Muscle layer of duodenum (tissue), 2 donors: ENCODE results near the gene TPCN2.
A peak's percentile ranks its signal among the peaks of the same experiment; 100 is the strongest.

Experiments used
- H3K27ac ChIP-seq: one replicate; pipeline ENCODE4 v1.7.0; 2013; ENCODE audit warnings: mild to moderate bottlenecking, low read length
- H3K27me3 ChIP-seq: one replicate; pipeline ENCODE4 v1.7.0; 2013; ENCODE audit warnings: low read depth, mild to moderate bottlenecking, control low read depth, low read length
- H3K36me3 ChIP-seq, 2 donors: one replicate each; pipeline ENCODE4 v1.7.0; 2013; ENCODE audit warnings: low read length in 2 of 2, control low read depth in 1 of 2, mild to moderate bottlenecking in 1 of 2; ENCODE audit not compliant: insufficient read depth in 2 of 2, control insufficient read depth in 1 of 2
- H3K4me1 ChIP-seq, 2 donors: one replicate each; pipeline ENCODE4 v1.7.0; 2013; ENCODE audit warnings: low read length in 2 of 2, mild to moderate bottlenecking in 2 of 2, control low read depth in 1 of 2, moderate library complexity in 1 of 2; ENCODE audit not compliant: insufficient read depth in 2 of 2, control insufficient read depth in 1 of 2
- H3K4me3 ChIP-seq, 2 donors: one replicate each; pipeline ENCODE4 v1.7.0; 2013; ENCODE audit warnings: low read length in 2 of 2, low read depth in 1 of 2, mild to moderate bottlenecking in 1 of 2
- H3K9me3 ChIP-seq, 2 donors: one replicate each; pipeline ENCODE4 v1.7.0; 2013; ENCODE audit warnings: low read length in 2 of 2, control low read depth in 1 of 2, mild to moderate bottlenecking in 1 of 2; ENCODE audit not compliant: control insufficient read depth in 1 of 2
- donor health status: healthy.

Gene TPCN2

DNA sequence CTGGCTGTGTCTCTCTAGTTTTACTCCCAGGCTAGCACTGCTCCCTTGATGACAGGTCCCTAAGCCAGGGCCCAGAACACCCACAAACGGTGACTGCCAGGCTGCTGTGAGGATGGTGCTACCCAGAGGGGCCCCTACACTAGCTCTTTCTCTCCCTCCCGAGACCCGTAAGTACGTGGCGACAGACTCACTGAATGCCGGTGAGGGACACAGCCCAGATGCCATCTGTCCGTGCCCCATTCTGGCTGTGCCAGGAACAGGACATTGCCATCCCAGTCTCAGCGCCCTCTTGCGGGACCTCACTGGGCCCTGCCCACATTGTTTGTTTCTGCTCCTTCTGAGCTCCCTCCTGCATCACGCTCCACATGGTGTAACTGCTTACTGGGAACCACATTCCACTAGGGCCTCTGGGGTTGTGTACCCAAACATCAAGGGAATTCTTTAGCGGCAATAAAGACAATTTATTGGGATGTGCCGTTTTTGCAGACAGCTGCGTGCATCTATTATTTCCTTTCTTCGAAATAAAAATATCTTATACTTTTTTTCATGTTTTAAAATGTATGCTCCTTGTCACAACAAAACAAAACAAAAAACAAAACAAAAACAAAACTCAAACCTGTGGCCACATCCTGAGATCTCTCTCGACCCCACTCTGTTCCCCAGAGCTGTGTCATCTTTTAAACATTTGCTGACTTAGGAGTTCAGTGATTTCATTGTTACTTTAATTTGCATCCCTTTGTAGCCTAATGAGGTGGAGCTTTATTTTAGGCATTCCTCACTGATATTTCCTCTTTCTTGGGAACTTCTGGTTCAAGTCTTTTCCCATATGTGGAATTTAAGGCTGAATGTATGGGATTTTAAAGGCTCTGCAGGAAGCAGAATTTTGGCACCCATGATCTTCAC, 4.4 kb upstream of the TPCN2 start:
- H3K27me3 ChIP-seq: no peaks in the 10 kb centered on the region
- H3K27ac ChIP-seq: no peak overlapping the region
- peaks cover 0 to 5% of the 10 kb centered on the region in 2 donors for H3K4me1 ChIP-seq
- H3K36me3 ChIP-seq: no peaks in the 10 kb centered on the region
- no peaks in the 10 kb centered on the region for H3K9me3 ChIP-seq
- H3K4me3 ChIP-seq: no peak overlapping the region

DNA sequence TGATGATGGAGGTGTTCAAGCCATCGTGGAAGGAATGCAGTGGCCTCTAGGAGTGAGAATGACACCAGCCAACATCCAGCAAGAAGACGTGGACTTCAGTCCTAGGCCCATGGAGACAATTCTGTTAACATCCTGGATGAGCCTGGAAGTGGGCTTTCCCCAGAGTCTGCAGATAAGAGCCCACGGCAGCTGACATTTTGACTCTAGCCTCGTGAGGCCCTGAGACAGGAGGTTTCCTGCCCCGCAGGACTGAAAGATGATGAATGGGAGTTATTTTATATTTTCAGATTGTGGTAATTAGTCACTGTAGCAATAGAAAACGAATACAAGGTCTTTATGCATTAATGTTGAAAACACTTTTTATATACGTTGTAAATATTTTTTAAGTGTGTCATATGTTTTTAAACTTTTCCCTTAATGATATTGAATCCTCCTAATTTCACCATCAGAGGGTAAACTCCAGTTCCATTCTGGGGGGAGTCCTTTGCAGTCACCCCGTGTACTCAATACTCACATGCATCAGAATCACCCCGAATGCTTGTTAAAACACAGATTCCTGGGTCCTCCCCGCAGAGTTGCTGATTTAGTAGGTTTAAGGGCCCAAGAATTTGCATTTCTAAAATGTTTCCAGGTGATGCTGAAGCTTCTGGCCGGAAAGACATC, 570 bp upstream of the TPCN2 start:
- Histone ChIP-seq H3K27ac (peak overlapping the region; percentile 67), H3K9me3 (no peaks in the 10 kb centered on the region), H3K4me1 (peaks cover 12 to 34% of the 10 kb centered on the region in 2 donors), H3K36me3 (no peaks in the 10 kb centered on the region), H3K4me3 (peak overlapping the region; percentile 77 to 84), H3K27me3 (no peaks in the 10 kb centered on the region)

DNA sequence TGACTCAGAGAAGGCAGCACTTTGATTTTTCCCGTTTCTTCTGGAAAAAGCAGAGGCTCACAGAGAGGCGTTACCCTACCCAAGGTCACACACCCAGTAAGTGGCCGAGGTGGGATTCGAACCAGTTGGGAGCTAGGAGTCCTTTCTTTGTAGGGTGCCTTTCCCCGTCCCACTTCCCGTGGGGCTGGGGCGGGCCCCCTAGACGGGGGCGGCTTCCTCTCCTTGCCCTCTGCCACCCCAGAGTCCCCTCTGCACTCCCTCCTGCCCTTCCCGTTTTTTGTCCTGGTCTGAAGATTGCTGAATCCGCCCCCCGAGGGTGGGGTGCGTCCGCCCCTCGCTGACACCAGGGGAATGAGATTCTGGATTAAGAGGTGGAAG, 747 bp downstream of the TPCN2 start:
- H3K36me3 ChIP-seq: peaks cover 0 to 6% of the 10 kb centered on the region in 2 donors
- peaks cover 12 to 46% of the 10 kb centered on the region in 2 donors for H3K4me1 ChIP-seq
- no peaks in the 10 kb centered on the region for H3K9me3 ChIP-seq
- peak overlapping the region; percentile 87 for H3K27ac ChIP-seq
- H3K27me3 ChIP-seq: no peaks in the 10 kb centered on the region
- H3K4me3 ChIP-seq: peak overlapping the region; percentile 77 to 84

DNA sequence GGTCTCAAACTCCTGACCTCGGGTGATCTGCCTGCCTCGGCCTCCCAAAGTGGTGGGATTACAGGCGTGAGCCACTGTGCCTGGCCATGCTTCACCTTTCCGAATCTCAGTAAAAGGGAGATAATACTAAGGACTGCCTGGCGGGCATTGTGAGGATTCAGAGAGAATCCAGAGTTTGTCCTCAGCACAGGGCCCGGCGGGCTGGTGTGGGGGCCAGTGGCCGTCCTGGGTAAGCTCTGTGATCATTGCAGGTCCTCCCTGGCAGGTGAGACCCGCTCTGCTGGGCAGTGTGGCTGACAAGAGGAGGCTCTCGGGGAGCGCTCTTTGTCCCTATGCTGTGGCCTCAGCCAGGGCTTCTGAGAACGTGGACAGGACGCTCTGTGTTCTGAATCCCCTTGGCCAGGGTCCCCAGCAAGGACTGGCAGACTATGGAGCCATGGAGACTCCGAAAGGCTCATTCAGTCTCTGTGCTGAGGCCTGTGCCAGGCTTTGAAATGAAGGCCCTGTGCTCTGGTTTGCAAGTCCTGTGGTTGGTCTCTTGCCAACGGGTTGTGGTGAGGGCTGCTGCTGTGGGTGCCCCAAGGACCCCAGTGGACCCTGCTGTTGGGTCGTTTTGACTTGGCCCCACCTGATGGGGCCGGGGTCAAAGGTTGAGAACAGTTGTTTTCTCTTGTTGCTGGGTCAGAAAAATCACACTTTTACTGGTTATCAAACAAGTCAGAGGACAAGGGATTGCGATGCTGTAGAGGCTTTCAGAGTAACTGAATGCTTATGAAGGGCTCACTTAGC, 2.1 kb downstream of the TPCN2 start:
- Histone ChIP-seq H3K9me3 (no peaks in the 10 kb centered on the region), H3K27ac (peak overlapping the region; percentile 23), H3K4me3 (peak overlapping the region in 1 of 2 donors; percentile 36), H3K4me1 (peaks cover 12 to 51% of the 10 kb centered on the region in 2 donors), H3K36me3 (peaks cover 0 to 18% of the 10 kb centered on the region in 2 donors), H3K27me3 (no peaks in the 10 kb centered on the region)

DNA sequence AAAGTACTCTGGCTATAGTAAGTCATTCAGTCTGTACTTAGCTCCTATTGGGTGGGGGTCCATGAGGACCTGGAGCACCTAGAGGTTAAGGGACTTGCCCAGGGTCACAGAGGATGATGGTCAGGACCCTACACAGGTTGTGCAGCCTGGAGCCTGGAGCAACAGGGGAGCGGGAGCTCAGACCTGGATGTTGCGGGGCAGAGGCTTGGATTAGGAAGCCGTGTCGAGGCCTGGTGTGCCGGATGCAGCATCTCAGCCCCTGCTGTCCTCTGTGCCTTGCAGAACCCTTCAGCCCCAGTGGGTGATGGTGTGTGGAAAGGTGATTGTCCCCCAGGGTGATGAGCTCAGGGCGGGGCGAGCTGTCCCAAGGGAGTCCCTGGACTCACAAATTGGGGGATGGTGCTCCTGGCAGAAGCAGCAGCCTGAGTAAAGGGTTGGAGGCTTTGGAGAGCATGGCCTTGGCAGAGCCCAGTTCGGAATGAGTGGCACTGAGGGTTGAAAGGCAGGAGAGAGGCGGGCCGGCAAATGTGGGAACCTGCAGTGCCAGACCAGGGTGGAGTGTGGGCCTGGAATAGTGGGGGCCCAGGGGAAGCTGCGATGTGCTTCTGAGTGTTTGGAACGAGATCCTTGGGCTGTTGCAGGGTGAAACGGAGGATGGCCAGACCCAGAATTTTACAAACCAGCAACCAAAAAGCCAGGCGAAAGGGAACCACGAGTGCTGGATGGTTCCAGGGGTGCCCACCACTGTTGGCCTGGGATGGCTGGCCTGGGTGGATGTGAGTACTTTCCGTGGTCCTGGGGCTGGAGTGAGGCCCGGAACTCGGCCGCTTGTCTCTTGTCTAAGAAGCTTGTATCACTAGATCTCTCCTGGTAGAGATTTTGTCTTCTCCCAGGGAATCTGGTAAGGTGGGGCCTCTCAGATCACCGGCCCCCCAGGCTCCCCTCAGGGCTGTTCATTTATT, 2.9 kb downstream of the TPCN2 start:
- peaks cover 0 to 23% of the 10 kb centered on the region in 2 donors for H3K36me3 ChIP-seq
- peaks cover 12 to 55% of the 10 kb centered on the region in 2 donors for H3K4me1 ChIP-seq
- H3K4me3 ChIP-seq: peak overlapping the region in 1 of 2 donors; percentile 36
- no peaks in the 10 kb centered on the region for H3K9me3 ChIP-seq
- no peaks in the 10 kb centered on the region for H3K27me3 ChIP-seq
- peak overlapping the region; percentile 23 for H3K27ac ChIP-seq

DNA sequence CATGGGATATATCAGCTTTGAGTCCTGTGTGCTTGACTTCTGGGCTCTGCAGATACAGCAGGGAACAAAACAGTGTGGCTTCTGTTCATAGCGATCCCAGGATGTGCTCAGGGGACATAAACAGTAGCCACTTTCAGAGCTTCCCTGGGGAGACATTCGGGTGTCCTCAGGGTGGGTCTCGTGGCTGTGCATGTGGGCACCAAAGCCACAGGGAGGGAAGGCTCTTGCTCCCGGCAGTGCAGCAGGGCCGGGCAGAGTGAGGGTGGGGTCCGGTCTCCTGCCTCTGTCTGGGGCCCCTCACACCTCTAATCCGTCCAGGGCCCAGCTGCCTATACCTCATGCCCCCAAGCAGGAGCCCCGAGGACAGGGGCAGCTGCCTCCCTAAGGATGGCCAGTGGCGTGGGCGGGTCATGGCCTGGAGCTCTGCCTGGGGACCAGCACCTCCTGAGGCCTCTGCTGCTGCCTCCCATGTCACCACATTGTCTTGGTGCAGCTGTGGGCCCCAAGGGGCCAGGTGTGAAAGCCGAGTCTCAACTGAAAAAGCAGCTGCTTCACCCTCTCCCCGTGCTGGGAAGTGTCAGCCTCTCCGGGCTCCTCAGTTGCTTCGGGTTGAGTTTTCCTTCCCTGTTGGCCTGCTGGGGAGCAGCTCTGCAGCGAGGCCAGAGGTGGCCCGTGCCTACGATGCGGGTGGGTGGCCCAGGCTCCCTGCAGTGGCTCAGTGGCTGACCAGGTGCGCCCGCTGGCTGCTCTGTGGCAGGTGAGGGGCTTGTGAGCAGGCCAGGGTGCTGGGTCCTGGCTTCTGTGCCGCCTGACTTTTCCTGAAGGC, 3.8 kb downstream of the TPCN2 start:
- H3K4me1 ChIP-seq: peaks cover 12 to 61% of the 10 kb centered on the region in 2 donors
- peak overlapping the region in 1 of 2 donors; percentile 33 for H3K4me3 ChIP-seq
- no peak overlapping the region for H3K27ac ChIP-seq
- H3K36me3 ChIP-seq: peaks cover 0 to 30% of the 10 kb centered on the region in 2 donors
- no peaks in the 10 kb centered on the region for H3K27me3 ChIP-seq
- H3K9me3 ChIP-seq: no peaks in the 10 kb centered on the region

DNA sequence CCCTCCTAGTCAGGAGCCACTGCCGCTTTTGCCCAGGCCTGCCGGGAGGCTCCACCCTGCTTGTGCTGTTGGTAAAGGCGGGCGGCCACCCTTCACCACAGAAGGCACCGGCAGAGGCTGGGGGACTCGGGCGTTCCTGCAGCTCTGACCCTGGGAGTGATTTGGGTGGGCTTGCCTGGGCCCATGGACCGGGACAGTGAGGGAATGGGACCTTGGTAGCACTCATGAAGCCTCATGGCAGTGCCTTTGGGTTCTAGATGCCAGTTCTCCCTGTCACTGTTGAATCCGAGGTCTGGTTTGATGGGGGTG, 4.4 kb downstream of the TPCN2 start:
- peak overlapping the region in 1 of 2 donors; percentile 33 for H3K4me3 ChIP-seq
- H3K36me3 ChIP-seq: peaks cover 0 to 36% of the 10 kb centered on the region in 2 donors
- H3K27me3 ChIP-seq: no peaks in the 10 kb centered on the region
- no peak overlapping the region for H3K27ac ChIP-seq
- no peaks in the 10 kb centered on the region for H3K9me3 ChIP-seq
- peaks cover 11 to 61% of the 10 kb centered on the region in 2 donors for H3K4me1 ChIP-seq

DNA sequence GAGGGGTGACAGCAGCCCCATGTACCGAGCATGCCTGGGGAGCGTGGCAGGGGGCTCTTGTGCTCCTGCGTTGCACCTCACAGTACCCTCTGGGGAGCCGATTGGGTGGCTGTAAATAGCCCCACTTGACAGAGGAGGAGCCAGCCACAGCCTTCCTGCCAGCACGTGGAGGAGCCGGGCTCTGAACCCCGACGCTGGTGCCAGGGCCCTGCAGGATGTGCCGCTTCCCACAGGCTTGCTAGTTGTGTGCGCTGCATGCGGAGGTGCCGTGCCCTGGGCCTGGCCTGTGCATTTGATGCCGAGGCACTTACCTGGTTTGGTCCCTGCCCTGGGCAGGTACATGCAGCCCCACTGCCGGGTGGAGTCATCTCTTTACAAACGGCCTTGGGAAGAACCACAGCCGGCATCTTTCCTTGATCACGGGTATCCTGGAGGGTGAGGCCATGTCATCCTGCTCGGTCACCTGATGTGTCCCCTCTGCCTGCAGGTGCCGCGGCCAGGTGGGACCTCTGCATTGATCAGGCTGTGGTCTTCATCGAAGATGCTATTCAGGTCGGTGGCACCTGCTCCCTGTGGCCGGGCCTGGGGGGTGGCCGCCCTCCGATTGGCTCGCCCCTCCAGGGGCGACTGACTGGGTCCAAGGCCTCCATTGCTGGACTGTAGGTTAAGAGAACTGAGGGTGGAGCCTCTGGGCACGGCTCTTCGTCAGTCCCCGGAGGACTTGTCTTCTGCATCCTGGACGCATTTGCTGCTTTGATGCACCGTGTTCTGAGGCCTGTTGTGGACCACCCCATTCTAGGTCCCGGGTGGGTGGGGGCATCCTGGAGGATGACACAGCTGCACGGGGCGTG, 5.0 kb downstream of the TPCN2 start:
- H3K27ac ChIP-seq: no peak overlapping the region
- H3K4me1 ChIP-seq: peaks cover 7 to 61% of the 10 kb centered on the region in 2 donors

DNA sequence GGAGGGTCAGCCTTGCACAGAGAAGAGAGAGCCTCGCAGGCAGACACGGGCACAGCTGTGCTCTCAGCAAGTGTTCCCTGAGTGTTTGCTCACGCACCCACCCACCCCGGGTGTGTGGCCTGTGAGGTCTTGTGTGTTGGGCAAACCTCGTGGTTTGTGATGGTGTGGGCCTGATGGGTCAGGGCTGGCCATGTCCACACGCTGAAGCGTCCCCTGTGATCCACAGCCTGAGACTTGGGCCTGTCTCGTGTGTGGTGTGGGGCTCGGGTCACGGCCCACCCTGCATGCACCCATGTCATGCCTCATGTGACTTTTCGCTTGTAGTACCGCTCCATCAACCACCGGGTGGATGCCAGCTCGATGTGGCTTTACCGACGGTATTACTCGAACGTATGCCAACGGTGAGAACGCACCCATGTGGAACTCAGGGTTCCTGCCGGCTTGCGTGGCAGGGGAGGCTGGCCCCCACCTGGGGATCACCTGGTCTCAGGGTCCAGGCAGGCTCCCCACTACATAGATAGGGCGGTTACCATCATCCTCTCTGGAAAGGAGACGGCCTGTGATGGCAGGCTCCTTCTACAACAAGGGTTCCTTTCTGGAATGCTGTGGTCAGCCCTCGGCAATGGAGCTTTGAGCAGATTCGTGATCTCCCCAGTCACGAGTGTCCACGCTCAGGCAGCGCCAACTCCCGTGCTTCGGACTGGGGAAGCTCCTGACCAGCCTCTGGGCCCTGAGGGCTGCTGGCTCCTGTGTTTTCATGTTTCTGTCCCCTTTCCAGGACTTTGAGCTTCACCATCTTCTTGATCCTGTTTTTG, 5.9 kb downstream of the TPCN2 start:
- peaks cover 7 to 59% of the 10 kb centered on the region in 2 donors for H3K4me1 ChIP-seq
- no peaks in the 10 kb centered on the region for H3K27me3 ChIP-seq
- H3K27ac ChIP-seq: no peak overlapping the region
- H3K4me3 ChIP-seq: no peak overlapping the region
- peaks cover 0 to 48% of the 10 kb centered on the region in 2 donors for H3K36me3 ChIP-seq
- no peaks in the 10 kb centered on the region for H3K9me3 ChIP-seq

More for the DNA sequence above, 5.0 kb downstream of the TPCN2 start:
- Histone ChIP-seq H3K36me3 (peaks cover 0 to 42% of the 10 kb centered on the region in 2 donors), H3K9me3 (no peaks in the 10 kb centered on the region), H3K27me3 (no peaks in the 10 kb centered on the region), H3K4me3 (no peak overlapping the region)
